LNCAP (cell line): Measurements from ENCODE around the gene SEPTIN1.

Source experiments
- TF ChIP-seq, protein P1 (sequence below): fragments of 450-650 bp; IDR thresholded peaks from 2 replicates; pipeline ENCODE4 v1.5.1; 2017; ENCODE audit warnings: mild to moderate bottlenecking

Gene SEPTIN1

DNA sequence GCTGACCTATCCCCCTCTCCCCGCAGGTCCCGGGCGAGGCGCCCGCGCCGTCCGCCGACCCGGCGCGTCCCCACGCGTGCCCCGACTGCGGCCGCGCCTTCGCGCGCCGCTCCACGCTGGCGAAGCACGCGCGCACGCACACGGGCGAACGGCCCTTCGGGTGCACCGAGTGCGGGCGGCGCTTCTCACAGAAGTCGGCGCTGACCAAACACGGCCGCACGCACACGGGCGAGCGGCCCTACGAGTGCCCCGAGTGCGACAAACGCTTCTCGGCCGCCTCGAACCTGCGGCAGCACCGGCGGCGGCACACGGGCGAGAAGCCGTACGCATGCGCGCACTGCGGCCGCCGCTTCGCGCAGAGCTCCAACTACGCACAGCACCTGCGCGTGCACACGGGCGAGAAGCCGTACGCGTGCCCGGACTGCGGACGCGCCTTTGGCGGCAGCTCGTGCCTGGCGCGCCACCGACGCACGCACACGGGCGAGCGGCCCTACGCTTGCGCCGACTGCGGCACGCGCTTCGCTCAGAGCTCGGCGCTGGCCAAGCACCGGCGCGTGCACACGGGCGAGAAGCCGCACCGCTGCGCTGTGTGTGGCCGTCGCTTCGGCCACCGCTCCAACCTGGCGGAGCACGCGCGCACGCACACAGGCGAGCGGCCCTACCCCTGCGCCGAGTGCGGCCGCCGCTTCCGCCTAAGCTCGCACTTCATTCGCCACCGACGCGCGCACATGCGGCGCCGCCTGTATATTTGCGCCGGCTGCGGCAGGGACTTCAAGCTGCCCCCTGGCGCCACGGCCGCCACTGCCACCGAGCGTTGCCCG is 35.4 kb upstream of the SEPTIN1 start:
- TF ChIP-seq, protein P1, sequence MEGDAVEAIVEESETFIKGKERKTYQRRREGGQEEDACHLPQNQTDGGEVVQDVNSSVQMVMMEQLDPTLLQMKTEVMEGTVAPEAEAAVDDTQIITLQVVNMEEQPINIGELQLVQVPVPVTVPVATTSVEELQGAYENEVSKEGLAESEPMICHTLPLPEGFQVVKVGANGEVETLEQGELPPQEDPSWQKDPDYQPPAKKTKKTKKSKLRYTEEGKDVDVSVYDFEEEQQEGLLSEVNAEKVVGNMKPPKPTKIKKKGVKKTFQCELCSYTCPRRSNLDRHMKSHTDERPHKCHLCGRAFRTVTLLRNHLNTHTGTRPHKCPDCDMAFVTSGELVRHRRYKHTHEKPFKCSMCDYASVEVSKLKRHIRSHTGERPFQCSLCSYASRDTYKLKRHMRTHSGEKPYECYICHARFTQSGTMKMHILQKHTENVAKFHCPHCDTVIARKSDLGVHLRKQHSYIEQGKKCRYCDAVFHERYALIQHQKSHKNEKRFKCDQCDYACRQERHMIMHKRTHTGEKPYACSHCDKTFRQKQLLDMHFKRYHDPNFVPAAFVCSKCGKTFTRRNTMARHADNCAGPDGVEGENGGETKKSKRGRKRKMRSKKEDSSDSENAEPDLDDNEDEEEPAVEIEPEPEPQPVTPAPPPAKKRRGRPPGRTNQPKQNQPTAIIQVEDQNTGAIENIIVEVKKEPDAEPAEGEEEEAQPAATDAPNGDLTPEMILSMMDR, result peak; percentile 37; the same call in 1 of the 2 replicates

DNA sequence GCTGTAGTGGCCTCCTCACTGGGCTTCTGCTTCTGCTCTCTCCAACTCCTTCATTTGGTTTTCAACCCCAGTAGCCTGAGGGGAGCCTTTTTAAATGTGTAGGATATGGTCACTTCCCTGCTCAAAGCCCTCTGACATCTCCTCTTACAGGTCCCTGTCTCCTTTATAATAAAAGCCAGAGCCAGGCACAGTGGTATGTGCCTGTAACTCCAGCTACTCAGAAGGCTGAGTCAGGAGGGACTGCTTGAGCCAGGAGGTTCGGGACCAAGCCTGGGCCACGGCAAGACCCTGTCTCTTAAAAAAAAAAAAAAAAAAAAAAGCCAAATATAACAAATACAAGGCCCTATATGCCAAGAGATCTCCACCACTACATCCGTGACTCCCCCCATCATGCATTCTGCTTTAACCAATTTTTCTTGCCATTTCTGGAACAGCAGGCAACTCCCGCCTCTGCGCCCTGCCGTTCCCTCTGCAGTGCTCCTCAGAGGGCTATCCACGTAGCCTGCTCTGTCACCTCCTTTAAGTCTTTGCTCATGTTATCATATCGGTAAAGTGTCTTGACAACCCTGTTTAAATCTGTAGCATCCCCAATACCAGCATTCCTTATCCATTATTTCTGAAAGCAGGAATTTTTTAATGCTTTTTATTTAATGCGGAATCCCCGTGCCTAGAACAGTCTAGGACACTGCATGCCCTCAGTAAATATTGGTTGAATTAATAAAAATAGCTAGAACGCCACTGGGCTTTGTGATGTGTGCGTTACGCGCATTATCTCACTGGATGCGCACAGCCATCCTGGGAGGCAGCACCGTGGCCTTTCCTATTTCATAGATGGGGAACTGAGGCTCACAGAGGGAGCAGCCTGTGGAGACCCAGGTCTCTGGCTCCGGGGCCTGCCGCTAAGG is 34.5 kb upstream of the SEPTIN1 start:
- TF ChIP-seq, protein P1, result no peak

GRCh38 chr16:30416047-30416603 is 33.8 kb upstream of the SEPTIN1 start:
- TF ChIP-seq, protein P1, result no peak

GRCh38 chr16:30414159-30414558 is 31.8 kb upstream of the SEPTIN1 start:
- TF ChIP-seq, protein P1, result no peak

GRCh38 chr16:30413112-30413806 is 30.9 kb upstream of the SEPTIN1 start:
- TF ChIP-seq, protein P1, result no peak

DNA sequence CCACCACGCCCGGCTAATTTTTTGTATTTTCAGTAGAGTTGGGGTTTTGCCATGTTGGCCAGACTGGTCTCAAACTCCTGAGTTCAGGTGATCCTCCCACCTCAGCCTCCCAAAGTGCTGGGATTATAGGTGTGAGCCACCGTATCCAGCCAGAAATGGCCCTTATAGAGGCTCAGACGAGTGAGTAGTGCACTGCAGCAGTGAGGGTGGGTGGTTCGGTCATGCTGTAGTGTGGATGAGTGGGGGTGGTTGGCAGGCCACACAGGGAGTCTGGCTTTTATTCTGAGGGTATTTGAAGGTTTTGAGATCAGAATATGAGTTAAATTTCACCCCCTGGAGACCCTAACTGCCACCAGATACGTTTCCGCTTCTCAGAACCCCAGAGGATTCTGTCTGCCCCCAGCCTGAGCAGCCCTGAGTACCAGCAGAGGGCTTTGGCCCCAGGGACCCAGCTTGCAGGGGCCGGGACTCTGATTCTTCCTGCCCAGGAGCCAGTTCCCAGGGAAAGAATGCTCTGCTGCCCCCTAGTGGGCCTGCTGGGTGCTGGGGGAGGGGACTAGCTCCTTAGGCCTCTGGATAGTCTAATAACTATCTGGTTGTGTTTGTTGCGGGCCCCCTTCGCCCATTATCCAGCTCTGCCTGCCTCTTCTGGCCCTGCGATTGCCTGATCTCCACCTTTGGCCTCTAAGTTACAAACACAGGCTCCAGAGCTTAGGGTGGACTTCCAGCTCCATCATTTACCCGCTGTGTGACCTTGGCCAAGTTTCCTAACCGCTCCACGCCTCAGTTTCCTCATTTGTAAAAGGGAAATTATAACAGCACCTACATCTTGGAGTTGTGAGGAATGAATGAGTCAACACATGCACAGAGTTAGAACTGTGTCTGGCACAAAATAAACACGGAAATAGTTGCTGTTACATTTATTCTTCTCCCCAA is 27.0 kb upstream of the SEPTIN1 start:
- TF ChIP-seq, protein P1, result peak; percentile 90
